IMR-90 (cell line): ENCODE measurements around the gene ZNF593OS. TPM values are rescaled to one million over a fixed set of nuclear protein-coding genes. Genes with fewer than 3 reads are reported as not detected.

Experiments used
- ATAC-seq: fragments of 200-7000 bp; cut with Tn5 transposase; 2 replicates; pipeline ENCODE4 v1.9.1; 2020; ENCODE audit warnings: low read depth, mild to moderate bottlenecking, moderate library complexity
- BruUV-seq: library from RNA; stranded (reverse); fragments of 400-500 nt; replicated peaks from 2 replicates; lab custom pipeline; 2021; lab: Mats Ljungman, UMichigan
- CTCF ChIA-PET: fragments of 300-600 bp; formaldehyde crosslinking; extraction: SDS; loops from one replicate; lab custom pipeline; 2021; ENCODE audit warnings: antibody characterized with exemption; lab: Yijun Ruan, JAX
- POLR2A ChIA-PET: fragments of 300-600 bp; sonication (Branson Sonifier 250); formaldehyde crosslinking; loops from one replicate; lab custom pipeline; 2022; ENCODE audit warnings: antibody characterized with exemption; ENCODE audit not compliant: unreplicated experiment; lab: Charles Lee
- DNase-seq: peaks from one replicate; pipeline ENCODE4 v3.0.0; 2013
- H2AFZ ChIP-seq: replicated peaks from 2 replicates; pipeline ENCODE3; 2013; ENCODE audit warnings: low read length, mild to moderate bottlenecking; ENCODE audit not compliant: poor library complexity
- H2AK5ac ChIP-seq: 2 replicates; pipeline ENCODE4 v1.6.1; 2013; ENCODE audit warnings: low read depth, low read length, inconsistent platforms
- H2AK9ac ChIP-seq: replicated peaks from 2 replicates; pipeline ENCODE3; 2013; ENCODE audit warnings: mild to moderate bottlenecking, low read depth, low read length, moderate library complexity; ENCODE audit not compliant: poor library complexity
- H2BK120ac ChIP-seq: 2 replicates; pipeline ENCODE4 v1.6.1; 2013; ENCODE audit warnings: low read depth, low read length, inconsistent platforms
- H2BK15ac ChIP-seq: 3 replicates; pipeline ENCODE4 v1.6.1; 2013; ENCODE audit warnings: low read depth, low read length, inconsistent platforms
- H2BK20ac ChIP-seq: 2 replicates; pipeline ENCODE4 v1.6.1; 2013; ENCODE audit warnings: low read depth, mild to moderate bottlenecking, inconsistent platforms, low read length, moderate library complexity
- H2BK5ac ChIP-seq: 2 replicates; pipeline ENCODE4 v1.6.1; 2013; ENCODE audit warnings: mild to moderate bottlenecking, low read depth, low read length, inconsistent platforms; ENCODE audit not compliant: poor library complexity, severe bottlenecking
- H3K14ac ChIP-seq: replicated peaks from 2 replicates; pipeline ENCODE4 v1.6.1; 2013; ENCODE audit warnings: low read depth, low read length, inconsistent platforms
- H3K18ac ChIP-seq: 2 replicates; pipeline ENCODE4 v1.6.1; 2013; ENCODE audit warnings: low read depth, low read length, control low read depth
- H3K23ac ChIP-seq: 2 replicates; pipeline ENCODE4 v1.6.1; 2013; ENCODE audit warnings: low read depth, low read length, inconsistent platforms
- H3K27ac ChIP-seq: 2 replicates; pipeline ENCODE4 v1.5.1; 2013; ENCODE audit warnings: mild to moderate bottlenecking, control low read depth, low read length; ENCODE audit not compliant: insufficient read depth
- H3K27me3 ChIP-seq: 2 replicates; pipeline ENCODE4 v1.6.1; 2013; ENCODE audit warnings: low read length; ENCODE audit not compliant: control insufficient read depth, insufficient read depth
- H3K36me3 ChIP-seq: 2 replicates; pipeline ENCODE4 v1.6.1; 2013; ENCODE audit warnings: low read length, mixed read lengths; ENCODE audit not compliant: control insufficient read depth, insufficient read depth
- H3K4ac ChIP-seq: 2 replicates; pipeline ENCODE4 v1.6.1; 2013; ENCODE audit warnings: low read depth, low read length, inconsistent platforms
- H3K4me1 ChIP-seq: 2 replicates; pipeline ENCODE4 v1.6.1; 2013; ENCODE audit warnings: low read length, mixed read lengths; ENCODE audit not compliant: control insufficient read depth, insufficient read depth
- H3K4me2 ChIP-seq: 2 replicates; pipeline ENCODE4 v1.6.1; 2013; ENCODE audit warnings: low read depth, mild to moderate bottlenecking, control low read depth, low read length, moderate library complexity
- H3K4me3 ChIP-seq: 2 replicates; pipeline ENCODE4 v1.5.1; 2013; ENCODE audit warnings: low read depth, mild to moderate bottlenecking, control low read depth, low read length, moderate library complexity; ENCODE audit not compliant: insufficient read depth
- H3K56ac ChIP-seq: 2 replicates; pipeline ENCODE4 v1.6.1; 2013; ENCODE audit warnings: low read length, inconsistent platforms; ENCODE audit not compliant: insufficient read depth; ENCODE audit errors: extremely low read depth
- H3K79me1 ChIP-seq, 2 experiments: 2 replicates each; pipeline ENCODE4 v1.6.1; 2013; ENCODE audit warnings: low read length in 2 of 2, inconsistent platforms in 1 of 2, low read depth in 1 of 2
- H3K9ac ChIP-seq: 2 replicates; pipeline ENCODE4 v1.6.1; 2013; ENCODE audit warnings: low read depth, low read length, control low read depth
- H3K9me1 ChIP-seq: 2 replicates; pipeline ENCODE4 v1.6.1; 2013; ENCODE audit warnings: low read length, inconsistent platforms; ENCODE audit not compliant: insufficient read depth
- H3K9me3 ChIP-seq: 2 replicates; pipeline ENCODE4 v1.6.1; 2013; ENCODE audit warnings: low read length; ENCODE audit not compliant: control insufficient read depth, insufficient read depth
- H4K20me1 ChIP-seq: 2 replicates; pipeline ENCODE4 v1.6.1; 2013; ENCODE audit warnings: low read length, inconsistent platforms; ENCODE audit not compliant: insufficient read depth
- H4K5ac ChIP-seq: 2 replicates; pipeline ENCODE4 v1.6.1; 2013; ENCODE audit warnings: mild to moderate bottlenecking, low read depth, low read length, control low read depth
- H4K8ac ChIP-seq, 2 experiments: 2 replicates each; pipeline ENCODE4 v1.6.1; 2013; ENCODE audit warnings: low read depth in 2 of 2, low read length in 2 of 2, control low read depth in 1 of 2, inconsistent platforms in 1 of 2
- H4K91ac ChIP-seq: 2 replicates; pipeline ENCODE4 v1.6.1; 2013; ENCODE audit warnings: low read depth, low read length, inconsistent platforms; ENCODE audit not compliant: insufficient read depth
- SMC3 ChIP-seq: fragments of 150-350 bp; IDR thresholded peaks from 2 replicates; pipeline ENCODE4 v1.6.1; 2016; ENCODE audit warnings: low read depth, mild to moderate bottlenecking, antibody characterized with exemption, low read length, moderate library complexity
- dilution Hi-C: fragments of 300-500 bp; cut with HindIII; formaldehyde crosslinking; loops from one replicate; pipeline ENCODE4 v1.14.3; 2018; ENCODE audit warnings: low sequenced_read_pairs; ENCODE audit not compliant: unreplicated experiment
- in situ Hi-C: fragments of 300-500 bp; cut with MboI; formaldehyde crosslinking; loops from 3 replicates; pipeline ENCODE4 v1.14.3; 2019; ENCODE audit warnings: low sequenced_read_pairs, inconsistent platforms, mixed read lengths
- intact Hi-C: fragments of 100-400 bp; cut with micrococcal nuclease; formaldehyde crosslinking; loops from 2 replicates; pipeline ENCODE4 v1.10.0; 2022
- polyA plus RNA-seq, 3 experiments: library from polyadenylated mRNA; depleted of rRNA; stranded (reverse); fragments of >200 nt; gene quantifications; 2 replicates each; pipeline ENCODE4 v1.2.3, GENCODE V29; 2012; ENCODE audit warnings: low replicate concordance in 1 of 3
- total RNA-seq: library from RNA; depleted of rRNA; stranded (reverse); fragments of >200 nt; gene quantifications from 2 replicates; pipeline ENCODE4 v1.2.3, GENCODE V29; 2012

ZNF593OS gene
- total and polyA plus RNA-seq, 2 of the 4 experiments (the other 2 are of a cell fraction): not detected

DNA sequence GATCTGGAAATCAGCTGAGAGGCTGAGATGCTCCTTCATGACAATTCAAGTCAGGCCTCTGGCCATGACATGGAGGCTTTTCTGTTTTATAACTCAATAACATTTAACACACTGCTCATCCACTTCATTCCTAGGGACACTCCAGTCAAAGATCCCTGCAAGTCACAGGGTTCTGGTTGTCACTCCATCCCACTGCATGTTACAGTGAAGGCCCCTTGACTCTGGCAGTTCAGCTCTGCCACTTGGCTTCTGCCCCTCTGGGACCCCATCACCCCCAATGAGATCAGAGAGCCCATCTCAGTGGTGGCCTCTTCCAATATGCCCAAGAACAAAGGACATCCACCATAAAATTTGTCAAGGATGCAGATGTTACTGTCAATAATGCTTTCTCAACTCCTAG, 22.7 kb downstream of the ZNF593OS start:
- intact Hi-C loops (no loop called here), dilution Hi-C loops (no loop called here), in situ Hi-C loops (loop anchor here (5.0 kb wide), 2 partner anchors 42 to 107 kb away; no protein-coding TSS in a partner anchor)
- H2BK5ac ChIP-seq: no peak overlapping the region
- no peaks in the 10 kb centered on the region for H3K36me3 ChIP-seq
- H4K20me1 ChIP-seq: no peaks in the 10 kb centered on the region
- H4K5ac ChIP-seq: no peak overlapping the region
- peaks cover 43% of the 10 kb centered on the region for H3K27me3 ChIP-seq
- H2AK5ac ChIP-seq: no peak overlapping the region
- H3K27ac ChIP-seq: no peak overlapping the region
- H2BK15ac ChIP-seq: no peak overlapping the region
- H3K4me3 ChIP-seq: no peak overlapping the region
- H4K8ac ChIP-seq: no peak overlapping the region
- ChIA-PET POLR2A (no interaction called here), CTCF (no interaction called here)
- no peak overlapping the region for H2AK9ac ChIP-seq
- ATAC-seq: no peak
- no peak for DNase-seq
- no peak overlapping the region for H2BK20ac ChIP-seq
- TF ChIP-seq SMC3: no peak
- no peak overlapping the region for H2AFZ ChIP-seq
- H3K9me3 ChIP-seq: no peaks in the 10 kb centered on the region
- no peak overlapping the region for H3K56ac ChIP-seq
- H3K9ac ChIP-seq: no peak overlapping the region
- no peak overlapping the region for H2BK120ac ChIP-seq
- no peak overlapping the region for H3K4me2 ChIP-seq
- BruUV-seq: no TSS peak
- no peak overlapping the region for H3K18ac ChIP-seq
- no peaks in the 10 kb centered on the region for H3K4me1 ChIP-seq
- H3K9me1 ChIP-seq: no peaks in the 10 kb centered on the region
- H3K14ac ChIP-seq: no peak overlapping the region
- no peak overlapping the region for H3K23ac ChIP-seq
- no peak overlapping the region for H4K91ac ChIP-seq
- no peak overlapping the region for H3K4ac ChIP-seq
- H3K79me1 ChIP-seq: no peaks in the 10 kb centered on the region
